ENCODE results near the gene PRDM10. TPM values are rescaled to one million over a fixed set of nuclear protein-coding genes. Genes with fewer than 3 reads are reported as not detected.

The PRDM10 gene
- total RNA-seq, 3 donors from 2014 or later = 12.1 to 17.9 (median 14.0) TPM

DNA sequence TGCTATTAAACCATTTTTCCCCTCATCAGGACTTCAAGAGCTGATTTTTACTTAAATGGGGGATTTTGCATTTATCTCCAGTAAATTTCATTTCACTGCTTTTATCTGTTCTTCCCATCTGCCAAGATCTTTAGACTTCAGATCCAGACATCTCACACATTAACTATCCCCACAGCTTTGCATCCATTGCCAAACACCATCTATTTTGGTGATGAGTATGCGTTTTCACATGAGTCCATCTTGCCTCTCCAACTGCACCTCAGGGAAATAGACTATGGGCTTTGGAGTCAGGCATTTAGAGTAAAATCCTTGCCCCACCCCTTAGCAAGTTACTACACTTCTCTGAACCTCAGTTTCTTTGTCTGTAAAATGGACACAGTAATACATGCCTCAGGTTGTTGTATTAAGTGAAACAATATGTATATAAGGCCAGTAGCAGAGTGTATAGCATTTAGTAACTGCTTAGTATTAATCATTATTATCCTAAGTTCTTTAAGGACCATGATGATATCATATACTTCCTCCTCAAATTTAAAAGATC is 53.6 kb downstream of the PRDM10 start:
- no peaks in the 10 kb centered on the region for H3K36me3 ChIP-seq (ENCODE audit: low read depth)
- H3K4me1 ChIP-seq (ENCODE audit: low read depth) = no peaks in the 10 kb centered on the region
- H3K9me3 ChIP-seq = no peaks in the 10 kb centered on the region
- DNase-seq (no peak), ATAC-seq (no peak)
- intact Hi-C loops (cut with DNase I, micrococcal nuclease) = no loop called here
- no peak overlapping the region for H3K4me3 ChIP-seq
- TF ChIP-seq, protein P1, sequence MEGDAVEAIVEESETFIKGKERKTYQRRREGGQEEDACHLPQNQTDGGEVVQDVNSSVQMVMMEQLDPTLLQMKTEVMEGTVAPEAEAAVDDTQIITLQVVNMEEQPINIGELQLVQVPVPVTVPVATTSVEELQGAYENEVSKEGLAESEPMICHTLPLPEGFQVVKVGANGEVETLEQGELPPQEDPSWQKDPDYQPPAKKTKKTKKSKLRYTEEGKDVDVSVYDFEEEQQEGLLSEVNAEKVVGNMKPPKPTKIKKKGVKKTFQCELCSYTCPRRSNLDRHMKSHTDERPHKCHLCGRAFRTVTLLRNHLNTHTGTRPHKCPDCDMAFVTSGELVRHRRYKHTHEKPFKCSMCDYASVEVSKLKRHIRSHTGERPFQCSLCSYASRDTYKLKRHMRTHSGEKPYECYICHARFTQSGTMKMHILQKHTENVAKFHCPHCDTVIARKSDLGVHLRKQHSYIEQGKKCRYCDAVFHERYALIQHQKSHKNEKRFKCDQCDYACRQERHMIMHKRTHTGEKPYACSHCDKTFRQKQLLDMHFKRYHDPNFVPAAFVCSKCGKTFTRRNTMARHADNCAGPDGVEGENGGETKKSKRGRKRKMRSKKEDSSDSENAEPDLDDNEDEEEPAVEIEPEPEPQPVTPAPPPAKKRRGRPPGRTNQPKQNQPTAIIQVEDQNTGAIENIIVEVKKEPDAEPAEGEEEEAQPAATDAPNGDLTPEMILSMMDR (IDR thresholded peaks at IDR 0.05) = no peak

GRCh38 chr11:129947474-129947873 is 55.2 kb downstream of the PRDM10 start:
- Histone ChIP-seq H3K9me3 (no peaks in the 10 kb centered on the region), H3K4me3 (no peak overlapping the region), H3K36me3 (ENCODE audit: low read depth) (no peaks in the 10 kb centered on the region), H3K4me1 (ENCODE audit: low read depth) (no peaks in the 10 kb centered on the region)
- TF ChIP-seq, protein P1 (IDR thresholded peaks at IDR 0.05) = no peak
- intact Hi-C loops (cut with DNase I, micrococcal nuclease) = no loop called here
- no peak for DNase-seq
- ATAC-seq = peak; percentile 24

DNA sequence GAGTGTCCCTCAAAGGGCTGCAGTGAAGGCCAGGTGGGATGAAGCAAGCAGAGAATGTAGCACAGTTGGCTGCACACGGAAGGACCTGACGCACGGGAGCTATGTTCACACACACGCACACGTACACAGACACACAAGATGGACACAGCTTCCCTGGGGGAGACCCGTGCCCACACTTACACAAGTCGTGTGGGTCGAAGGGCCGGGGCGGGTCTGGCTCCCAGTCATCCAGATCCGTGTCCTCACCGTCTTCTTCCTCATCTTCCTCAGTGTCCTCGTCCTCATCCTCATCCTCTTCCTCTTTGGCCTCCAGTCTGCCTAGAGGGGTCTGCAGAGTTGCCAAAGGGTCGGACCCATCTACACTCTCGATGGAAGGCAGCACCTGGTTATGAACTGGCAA is 55.7 kb downstream of the PRDM10 start:
- intact Hi-C loops (cut with DNase I, micrococcal nuclease) = no loop called here

GRCh38 chr11:129946256-129946655 is 56.4 kb downstream of the PRDM10 start:
- intact Hi-C loops (cut with DNase I, micrococcal nuclease) = no loop called here
- TF ChIP-seq, protein P1 (IDR thresholded peaks at IDR 0.05) = no peak
- Histone ChIP-seq H3K9me3 (no peaks in the 10 kb centered on the region), H3K4me3 (no peak overlapping the region), H3K36me3 (ENCODE audit: low read depth) (no peaks in the 10 kb centered on the region), H3K4me1 (ENCODE audit: low read depth) (no peaks in the 10 kb centered on the region)
- DNase-seq (no peak), ATAC-seq (no peak)

More for the DNA sequence above, 55.7 kb downstream of the PRDM10 start:
- Histone ChIP-seq H3K4me1 (ENCODE audit: low read depth) (no peaks in the 10 kb centered on the region), H3K9me3 (no peaks in the 10 kb centered on the region), H3K36me3 (ENCODE audit: low read depth) (no peaks in the 10 kb centered on the region), H3K4me3 (no peak overlapping the region)
- TF ChIP-seq, protein P1 (IDR thresholded peaks at IDR 0.05) = no peak
- no peak for DNase-seq
- no peak for ATAC-seq

- TF ChIP-seq, protein P1 (IDR thresholded peaks at IDR 0.05) = no peak
- intact Hi-C loops (cut with DNase I, micrococcal nuclease) = no loop called here
- no peak for ATAC-seq
Measured at GRCh38 chr11:129945373-129945772, 57.3 kb downstream of the PRDM10 start.

GRCh38 chr11:129944696-129945095 is 57.9 kb downstream of the PRDM10 start:
- Histone ChIP-seq H3K9me3 (no peaks in the 10 kb centered on the region), H3K4me1 (ENCODE audit: low read depth) (no peaks in the 10 kb centered on the region), H3K36me3 (ENCODE audit: low read depth) (no peaks in the 10 kb centered on the region), H3K4me3 (no peak overlapping the region)
- intact Hi-C loops (cut with DNase I, micrococcal nuclease) = no loop called here
- DNase-seq (no peak), ATAC-seq (no peak)
- TF ChIP-seq, protein P1 (IDR thresholded peaks at IDR 0.05) = no peak

More at GRCh38 chr11:129945373-129945772, 57.3 kb downstream of the PRDM10 start:
- DNase-seq = no peak
- Histone ChIP-seq H3K36me3 (ENCODE audit: low read depth) (no peaks in the 10 kb centered on the region), H3K4me3 (no peak overlapping the region), H3K9me3 (no peaks in the 10 kb centered on the region), H3K4me1 (ENCODE audit: low read depth) (no peaks in the 10 kb centered on the region)

All from mucosa of descending colon (tissue), 3 donors.